Renal cortex interstitium (tissue), 11 donors: ENCODE measurements around the gene VPREB3. TPM values are rescaled to one million over a fixed set of nuclear protein-coding genes. Genes with fewer than 3 reads are reported as not detected.

ENCODE experiments used
- DNase-seq, 11 donors: peaks; one replicate each; pipeline ENCODE4 v3.0.0-alpha.2; 2013; ENCODE audit warnings: low read depth in 9 of 11, low spot score in 4 of 11; ENCODE audit errors: extremely low read depth in 1 of 11
- polyA plus RNA-seq, 3 donors: library from polyadenylated mRNA; unstranded; fragments of 120-200 nt; gene quantifications; one replicate each; pipeline ENCODE4 v1.2.1, GENCODE V29; 2013; ENCODE audit not compliant: insufficient read length in 3 of 3

VPREB3 gene
- polyA plus RNA-seq, 3 donors, result 0.50 to 1.2 (median 0.96) TPM

GRCh38 chr22:23772649-23773473 lies 18.6 kb upstream of the VPREB3 start, which contains the start of gene MMP11:
MMP11 (plus strand) TSS chr22:23772849; CDS start chr22:23772871, 22 bp downstream.
- peak in 1 of 11 donors; percentile 49 for DNase-seq

GRCh38 chr22:23772315-23772648 lies 18.1 kb upstream of the VPREB3 start:
- no peak for DNase-seq

- no peak for DNase-seq
Measured at GRCh38 chr22:23769321-23769965, 15.2 kb upstream of the VPREB3 start.

- peak in 9 of 11 donors; percentile 78 to 85 (median 84) for DNase-seq
Measured at GRCh38 chr22:23767673-23768548, 13.7 kb upstream of the VPREB3 start, which contains the start of gene CHCHD10. CHCHD10 (minus strand) TSS chr22:23767972; CDS start chr22:23767874, 98 bp downstream.

- no peak for DNase-seq
Measured at GRCh38 chr22:23767303-23767672, 13.1 kb upstream of the VPREB3 start.

- no peak for DNase-seq
Measured at GRCh38 chr22:23764899-23765881, 11.0 kb upstream of the VPREB3 start.

- no peak for DNase-seq
Measured at GRCh38 chr22:23763954-23764353, 9.7 kb upstream of the VPREB3 start.

- no peak for DNase-seq
Measured at GRCh38 chr22:23763579-23763945, 9.3 kb upstream of the VPREB3 start.

GRCh38 chr22:23762842-23763578 lies 8.8 kb upstream of the VPREB3 start, which contains the start of gene C22orf15:
C22orf15 (plus strand) TSS chr22:23762990; CDS start chr22:23763307, 317 bp downstream.
- no peak for DNase-seq

- DNase-seq, result no peak
Measured at GRCh38 chr22:23760056-23760455, 5.8 kb upstream of the VPREB3 start.

- no peak for DNase-seq
Measured at GRCh38 chr22:23759566-23759965, 5.3 kb upstream of the VPREB3 start.

GRCh38 chr22:23756891-23757290 lies 2.7 kb upstream of the VPREB3 start:
- DNase-seq, result no peak

- DNase-seq, result no peak
Measured at GRCh38 chr22:23755711-23756110, 1.5 kb upstream of the VPREB3 start.

GRCh38 chr22:23754980-23755636 lies 883 bp upstream of the VPREB3 start:
- DNase-seq, result no peak

- DNase-seq, result no peak
Measured at GRCh38 chr22:23753385-23753784, 840 bp downstream of the VPREB3 start.

GRCh38 chr22:23752750-23753149 lies 1.5 kb downstream of the VPREB3 start:
- DNase-seq, result no peak

GRCh38 chr22:23752090-23752691 lies 2.0 kb downstream of the VPREB3 start:
- DNase-seq, result no peak
